ENCODE measurements around the gene NVL.
A peak's percentile ranks its signal among the peaks of the same experiment; 100 is the strongest.

NVL gene

GRCh38 chr1:224343679-224344078, 13.7 kb upstream of the NVL start:
- no peaks in the 10 kb centered on the region for H3K4me1 ChIP-seq (ENCODE audit: control insufficient read depth, insufficient read depth, low read length)
- no peaks in the 10 kb centered on the region for H3K36me3 ChIP-seq (ENCODE audit: control insufficient read depth in 2 of 2, insufficient read depth in 1 of 2, low read length in 2 of 2)
- no peak overlapping the region for H3K4me3 ChIP-seq (ENCODE audit: low read depth, low read length)
- POLR2A ChIA-PET = no interaction called here
- no peaks in the 10 kb centered on the region for H3K9me3 ChIP-seq (ENCODE audit: control insufficient read depth, insufficient read depth, low read depth, low read length)
- CTCF ChIA-PET = interaction anchor here (0.8 kb wide), 1 partner anchor 191 kb away, joined by 4 read pairs; no protein-coding TSS in a partner anchor
- H3K27ac ChIP-seq (ENCODE audit: extremely low read depth, low read depth, low read length) = no peak overlapping the region
- TF ChIP-seq ZFP69B (tag by site-specific recombination; IDR thresholded peaks at IDR 0.05) (no peak), ZNF600 (tag by site-specific recombination; IDR thresholded peaks at IDR 0.05) (no peak), ZNF768 (tag by site-specific recombination; IDR thresholded peaks at IDR 0.05) (no peak), ZNF449 (tag by site-specific recombination; IDR thresholded peaks at IDR 0.05) (no peak), KLF7 (tag by site-specific recombination; IDR thresholded peaks at IDR 0.05; ENCODE audit: borderline replicate concordance) (no peak), ZNF175 (tag by site-specific recombination; IDR thresholded peaks at IDR 0.05) (no peak), SCRT2 (tag by site-specific recombination; IDR thresholded peaks at IDR 0.05) (no peak), ZSCAN18 (tag by site-specific recombination; IDR thresholded peaks at IDR 0.05) (no peak), ELK4 (IDR thresholded peaks at IDR 0.05; ENCODE audit: borderline replicate concordance, low read depth, low read length) (no peak), PBX3 (CRISPR knock-in tag; IDR thresholded peaks at IDR 0.05) (no peak), ZNF266 (tag by site-specific recombination; IDR thresholded peaks at IDR 0.05; ENCODE audit: low read depth) (no peak), INSM2 (tag by site-specific recombination; IDR thresholded peaks at IDR 0.05) (no peak), IKZF3 (tag by site-specific recombination; IDR thresholded peaks at IDR 0.05) (no peak), ZNF423 (tag by site-specific recombination; IDR thresholded peaks at IDR 0.05) (no peak), ATF2 (tag by site-specific recombination; IDR thresholded peaks at IDR 0.05; ENCODE audit: low read depth) (no peak), ZNF629 (tag by site-specific recombination; IDR thresholded peaks at IDR 0.05) (no peak), ZNF558 (tag by site-specific recombination; IDR thresholded peaks at IDR 0.05) (peak; percentile 63; the same call in 1 of the 2 replicates), ZNF707 (tag by site-specific recombination; IDR thresholded peaks at IDR 0.05) (no peak), ZNF610 (tag by site-specific recombination; IDR thresholded peaks at IDR 0.05; ENCODE audit: borderline replicate concordance) (peak; percentile 92), ZNF324 (tag by site-specific recombination; IDR thresholded peaks at IDR 0.05) (0 out of 2 replicates have a peak, but pooled peaks have one; percentile 38), ZNF302 (tag by site-specific recombination; IDR thresholded peaks at IDR 0.05; ENCODE audit: low read depth) (no peak), ZNF626 (tag by site-specific recombination; IDR thresholded peaks at IDR 0.05) (peak; percentile 100), ZNF777 (tag by site-specific recombination; IDR thresholded peaks at IDR 0.05; ENCODE audit: borderline replicate concordance) (no peak), PRDM1 (tag by site-specific recombination; IDR thresholded peaks at IDR 0.05) (no peak), REST (tag by site-specific recombination; IDR thresholded peaks at IDR 0.05) (no peak), ZNF214 (tag by site-specific recombination; IDR thresholded peaks at IDR 0.05; ENCODE audit: borderline replicate concordance) (no peak; the same call in 1 of the 2 replicates)

Data from HEK293 (cell line).